Measurements from ENCODE around the gene PHC2. TPM values are rescaled to one million over a fixed set of nuclear protein-coding genes. Genes with fewer than 3 reads are reported as not detected.

PHC2 gene
- total and polyA plus RNA-seq, 7 experiments from 2014 or later, result 10.0 to 45.5 (median 35.0) TPM

DNA sequence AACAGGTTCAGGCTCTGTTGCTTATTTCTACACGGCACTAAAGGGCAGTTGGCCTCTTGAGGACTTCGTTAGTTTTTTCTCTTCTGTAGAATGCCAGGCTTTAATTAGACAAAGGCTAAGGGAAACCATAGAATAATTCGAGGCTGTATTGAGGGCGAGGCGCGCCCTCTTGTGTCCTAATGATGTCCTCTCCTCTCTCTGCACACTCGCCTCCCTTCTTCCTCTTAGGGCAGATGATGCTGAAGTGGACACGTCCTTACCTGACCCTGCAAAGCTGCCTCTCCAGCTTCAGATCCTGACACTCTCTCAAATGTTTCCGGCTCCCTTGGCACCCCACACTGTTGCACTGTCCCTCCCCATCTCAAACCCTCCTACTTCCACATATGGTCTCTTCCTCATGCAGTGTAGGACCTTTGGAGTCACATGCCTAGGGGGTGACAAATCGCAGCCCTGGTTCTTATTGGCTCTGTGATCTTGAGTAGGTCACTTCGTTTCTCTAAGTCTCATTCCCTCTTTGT is 39.7 kb upstream of the PHC2 start:
- Mint-ChIP-seq H3K9me3 (no peaks in the 10 kb centered on the region), H3K36me3 (no peaks in the 10 kb centered on the region), H3K4me3 (peak overlapping the region in 8 of 10 donors; percentile 1 to 52 (median 30)), H3K27ac (peak overlapping the region in 3 of 9 donors; percentile 3 to 56 (median 37)), H3K4me1 (peaks cover 20 to 39% (median 30%) of the 10 kb centered on the region in 7 donors), H3K27me3 (no peaks in the 10 kb centered on the region)
- peaks cover 11 to 14% of the 10 kb centered on the region in 2 donors for H3K4me1 ChIP-seq (ENCODE audit: control insufficient read depth in 2 of 2, insufficient read depth in 2 of 2, low read length in 2 of 2)
- H3K36me3 ChIP-seq (ENCODE audit: control insufficient read depth in 2 of 3, insufficient read depth in 3 of 3, low read length in 3 of 3), result no peaks in the 10 kb centered on the region
- ATAC-seq (peak; percentile 65), DNase-seq (peak in 8 of 9 donors; percentile 17 to 53 (median 44))
- no peak overlapping the region for H3K4me3 ChIP-seq (ENCODE audit: low read length)
- no peak overlapping the region for H3K27ac ChIP-seq (ENCODE audit: low read depth, low read length)
- CTCF ChIA-PET, result interaction anchor here (0.8 to 1.6 kb wide), 6 partner anchors 10 to 175 kb away, joined by 3 to 8 read pairs (median 4); no protein-coding TSS in a partner anchor
- intact Hi-C loops (cut with micrococcal nuclease), result loop anchor here (1.0 to 5.0 kb wide), 5 partner anchors 103 to 343 kb away; no protein-coding TSS in a partner anchor
- no peaks in the 10 kb centered on the region for H3K27me3 ChIP-seq (ENCODE audit: control insufficient read depth in 2 of 2, insufficient read depth in 2 of 2, low read length in 2 of 2)
- POLR2A ChIA-PET, result no interaction called here
- H3K9me3 ChIP-seq (ENCODE audit: control insufficient read depth in 2 of 3, low read length in 3 of 3), result no peaks in the 10 kb centered on the region

DNA sequence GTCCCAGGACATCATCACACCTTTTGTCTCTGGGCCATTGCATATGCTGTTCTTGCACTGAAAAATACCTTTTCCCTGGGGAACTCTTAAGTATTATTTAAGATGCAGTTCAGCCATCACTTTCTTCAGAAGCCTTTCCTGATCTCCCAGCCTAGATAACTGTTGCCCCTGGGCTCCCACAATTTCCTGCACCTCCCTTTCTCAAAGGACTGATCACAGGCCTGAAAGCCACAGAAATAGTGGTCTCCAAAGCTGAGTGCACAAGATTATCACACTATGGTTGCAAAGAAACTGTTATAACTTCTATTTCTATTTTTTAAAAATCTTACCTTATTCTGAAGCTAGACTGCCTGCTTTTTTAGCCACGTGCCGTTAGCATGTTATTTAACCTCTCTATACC is 38.8 kb upstream of the PHC2 start:
- no peak overlapping the region for H3K4me3 Mint-ChIP-seq
- peaks cover 0 to 2% (median 0%) of the 10 kb centered on the region in 5 donors for H3K27me3 Mint-ChIP-seq
- intact Hi-C loops (cut with micrococcal nuclease), result loop anchor here (1.0 to 5.0 kb wide), 5 partner anchors 102 to 342 kb away; no protein-coding TSS in a partner anchor
- peaks cover 11 to 14% of the 10 kb centered on the region in 2 donors for H3K4me1 ChIP-seq (ENCODE audit: control insufficient read depth in 2 of 2, insufficient read depth in 2 of 2, low read length in 2 of 2)
- no peaks in the 10 kb centered on the region for H3K36me3 Mint-ChIP-seq
- H3K36me3 ChIP-seq (ENCODE audit: control insufficient read depth in 2 of 3, insufficient read depth in 3 of 3, low read length in 3 of 3), result no peaks in the 10 kb centered on the region
- no peak overlapping the region for H3K4me3 ChIP-seq (ENCODE audit: low read length)
- DNase-seq (no peak), ATAC-seq (no peak)
- no peaks in the 10 kb centered on the region for H3K9me3 ChIP-seq (ENCODE audit: control insufficient read depth in 2 of 3, low read length in 3 of 3)
- H3K27ac Mint-ChIP-seq, result no peak overlapping the region
- ChIA-PET CTCF (interaction anchor here (1.1 to 1.4 kb wide), 2 partner anchors 11 to 174 kb away, joined by 3 to 4 read pairs; no protein-coding TSS in a partner anchor), POLR2A (no interaction called here)
- no peaks in the 10 kb centered on the region for H3K27me3 ChIP-seq (ENCODE audit: control insufficient read depth in 2 of 2, insufficient read depth in 2 of 2, low read length in 2 of 2)
- H3K27ac ChIP-seq (ENCODE audit: low read depth, low read length), result no peak overlapping the region
- no peaks in the 10 kb centered on the region for H3K9me3 Mint-ChIP-seq
- peaks cover 20 to 39% (median 30%) of the 10 kb centered on the region in 7 donors for H3K4me1 Mint-ChIP-seq

- H3K27ac Mint-ChIP-seq, result peak overlapping the region in 1 of 9 donors; percentile 67
- H3K9me3 Mint-ChIP-seq, result no peaks in the 10 kb centered on the region
- H3K36me3 Mint-ChIP-seq, result no peaks in the 10 kb centered on the region
These were observed 38.1 kb upstream of the PHC2 start for GRCh38 chr1:33468967-33469366.

DNA sequence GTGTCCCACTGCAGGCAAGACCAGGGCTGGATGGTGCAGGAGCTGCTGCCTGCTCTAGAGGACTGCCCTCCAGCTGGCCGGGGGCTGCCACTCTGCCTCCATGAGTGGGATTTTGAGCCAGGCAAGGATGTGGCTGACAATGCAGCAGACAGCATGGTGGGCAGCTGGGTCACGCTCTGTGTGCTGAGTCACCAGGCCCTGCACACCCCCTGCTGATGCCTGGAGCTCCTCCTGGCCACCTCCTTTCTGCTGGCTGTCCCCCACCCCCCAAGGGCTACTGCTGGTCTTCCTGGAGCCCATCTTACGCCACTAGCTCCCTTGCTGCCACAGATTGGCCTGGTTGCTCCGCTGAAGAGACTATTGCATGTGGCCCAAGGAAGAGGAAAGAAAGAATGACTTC is 37.6 kb upstream of the PHC2 start:
- Histone ChIP-seq H3K36me3 (ENCODE audit: control insufficient read depth in 2 of 3, insufficient read depth in 3 of 3, low read length in 3 of 3) (no peaks in the 10 kb centered on the region), H3K4me3 (ENCODE audit: low read length) (no peak overlapping the region), H3K4me1 (ENCODE audit: control insufficient read depth in 2 of 2, insufficient read depth in 2 of 2, low read length in 2 of 2) (peaks cover 11 to 14% of the 10 kb centered on the region in 2 donors), H3K9me3 (ENCODE audit: control insufficient read depth in 2 of 3, low read length in 3 of 3) (no peaks in the 10 kb centered on the region), H3K27ac (ENCODE audit: low read depth, low read length) (no peak overlapping the region), H3K27me3 (ENCODE audit: control insufficient read depth in 2 of 2, insufficient read depth in 2 of 2, low read length in 2 of 2) (no peaks in the 10 kb centered on the region)
- Mint-ChIP-seq H3K36me3 (no peaks in the 10 kb centered on the region), H3K4me1 (peaks cover 20 to 35% (median 30%) of the 10 kb centered on the region in 7 donors), H3K4me3 (no peak overlapping the region), H3K27ac (no peak overlapping the region), H3K9me3 (no peaks in the 10 kb centered on the region), H3K27me3 (peaks cover 0 to 5% (median 0%) of the 10 kb centered on the region in 5 donors)
- ATAC-seq (no peak), DNase-seq (no peak)
- POLR2A ChIA-PET, result no interaction called here
- CTCF ChIA-PET, result no interaction called here
- intact Hi-C loops (cut with micrococcal nuclease), result no loop called here

More at GRCh38 chr1:33468967-33469366, 38.1 kb upstream of the PHC2 start:
- Mint-ChIP-seq H3K4me3 (no peak overlapping the region), H3K4me1 (peaks cover 20 to 39% (median 30%) of the 10 kb centered on the region in 7 donors), H3K27me3 (peaks cover 0 to 4% (median 0%) of the 10 kb centered on the region in 5 donors)
- ChIA-PET POLR2A (no interaction called here), CTCF (interaction anchor here (1.4 kb wide), 1 partner anchor 173 kb away, joined by 3 read pairs; no protein-coding TSS in a partner anchor)
- H3K4me3 ChIP-seq (ENCODE audit: low read length), result no peak overlapping the region
- H3K27me3 ChIP-seq (ENCODE audit: control insufficient read depth in 2 of 2, insufficient read depth in 2 of 2, low read length in 2 of 2), result no peaks in the 10 kb centered on the region
- no peaks in the 10 kb centered on the region for H3K9me3 ChIP-seq (ENCODE audit: control insufficient read depth in 2 of 3, low read length in 3 of 3)
- no peaks in the 10 kb centered on the region for H3K36me3 ChIP-seq (ENCODE audit: control insufficient read depth in 2 of 3, insufficient read depth in 3 of 3, low read length in 3 of 3)
- no peak overlapping the region for H3K27ac ChIP-seq (ENCODE audit: low read depth, low read length)
- peaks cover 11 to 14% of the 10 kb centered on the region in 2 donors for H3K4me1 ChIP-seq (ENCODE audit: control insufficient read depth in 2 of 2, insufficient read depth in 2 of 2, low read length in 2 of 2)
- intact Hi-C loops (cut with micrococcal nuclease), result no loop called here
- ATAC-seq, result no peak
- DNase-seq, result no peak

- DNase-seq, result no peak
- no peaks in the 10 kb centered on the region for H3K9me3 ChIP-seq (ENCODE audit: control insufficient read depth in 2 of 3, low read length in 3 of 3)
- intact Hi-C loops (cut with micrococcal nuclease), result no loop called here
- peaks cover 11 to 14% of the 10 kb centered on the region in 2 donors for H3K4me1 ChIP-seq (ENCODE audit: control insufficient read depth in 2 of 2, insufficient read depth in 2 of 2, low read length in 2 of 2)
- no peaks in the 10 kb centered on the region for H3K27me3 ChIP-seq (ENCODE audit: control insufficient read depth in 2 of 2, insufficient read depth in 2 of 2, low read length in 2 of 2)
- H3K4me3 ChIP-seq (ENCODE audit: low read length), result no peak overlapping the region
- CTCF ChIA-PET, result no interaction called here
- H3K27ac ChIP-seq (ENCODE audit: low read depth, low read length), result no peak overlapping the region
- Mint-ChIP-seq H3K27ac (no peak overlapping the region), H3K9me3 (no peaks in the 10 kb centered on the region), H3K4me1 (peaks cover 16 to 30% (median 25%) of the 10 kb centered on the region in 7 donors), H3K36me3 (no peaks in the 10 kb centered on the region), H3K27me3 (peaks cover 0 to 5% (median 0%) of the 10 kb centered on the region in 5 donors), H3K4me3 (no peak overlapping the region)
- ATAC-seq, result no peak
- POLR2A ChIA-PET, result no interaction called here
- H3K36me3 ChIP-seq (ENCODE audit: control insufficient read depth in 2 of 3, insufficient read depth in 3 of 3, low read length in 3 of 3), result no peaks in the 10 kb centered on the region
These were observed 37.1 kb upstream of the PHC2 start for GRCh38 chr1:33468011-33468410.

GRCh38 chr1:33466159-33466558 is 35.3 kb upstream of the PHC2 start:
- Mint-ChIP-seq H3K27ac (no peak overlapping the region), H3K9me3 (no peaks in the 10 kb centered on the region), H3K36me3 (no peaks in the 10 kb centered on the region), H3K4me3 (no peak overlapping the region), H3K27me3 (peaks cover 0 to 9% (median 0%) of the 10 kb centered on the region in 5 donors), H3K4me1 (peaks cover 6 to 13% (median 8%) of the 10 kb centered on the region in 7 donors)
- H3K27me3 ChIP-seq (ENCODE audit: control insufficient read depth in 2 of 2, insufficient read depth in 2 of 2, low read length in 2 of 2), result no peaks in the 10 kb centered on the region
- H3K9me3 ChIP-seq (ENCODE audit: control insufficient read depth in 2 of 3, low read length in 3 of 3), result no peaks in the 10 kb centered on the region
- H3K36me3 ChIP-seq (ENCODE audit: control insufficient read depth in 2 of 3, insufficient read depth in 3 of 3, low read length in 3 of 3), result no peaks in the 10 kb centered on the region
- ChIA-PET CTCF (no interaction called here), POLR2A (no interaction called here)
- H3K27ac ChIP-seq (ENCODE audit: low read depth, low read length), result no peak overlapping the region
- ATAC-seq, result no peak
- no peak overlapping the region for H3K4me3 ChIP-seq (ENCODE audit: low read length)
- intact Hi-C loops (cut with micrococcal nuclease), result no loop called here
- DNase-seq, result no peak
- H3K4me1 ChIP-seq (ENCODE audit: control insufficient read depth in 2 of 2, insufficient read depth in 2 of 2, low read length in 2 of 2), result peaks cover 4 to 6% of the 10 kb centered on the region in 2 donors

GRCh38 chr1:33465316-33465715 is 34.4 kb upstream of the PHC2 start:
- ATAC-seq (no peak), DNase-seq (no peak)
- H3K4me3 Mint-ChIP-seq, result no peak overlapping the region
- H3K27me3 Mint-ChIP-seq, result peaks cover 0 to 11% (median 0%) of the 10 kb centered on the region in 5 donors
- H3K9me3 Mint-ChIP-seq, result no peaks in the 10 kb centered on the region
- Histone ChIP-seq H3K27ac (ENCODE audit: low read depth, low read length) (no peak overlapping the region), H3K36me3 (ENCODE audit: control insufficient read depth in 2 of 3, insufficient read depth in 3 of 3, low read length in 3 of 3) (no peaks in the 10 kb centered on the region), H3K4me3 (ENCODE audit: low read length) (no peak overlapping the region), H3K4me1 (ENCODE audit: control insufficient read depth in 2 of 2, insufficient read depth in 2 of 2, low read length in 2 of 2) (no peaks in the 10 kb centered on the region), H3K27me3 (ENCODE audit: control insufficient read depth in 2 of 2, insufficient read depth in 2 of 2, low read length in 2 of 2) (no peaks in the 10 kb centered on the region), H3K9me3 (ENCODE audit: control insufficient read depth in 2 of 3, low read length in 3 of 3) (no peaks in the 10 kb centered on the region)
- CTCF ChIA-PET, result no interaction called here
- intact Hi-C loops (cut with micrococcal nuclease), result no loop called here
- no peak overlapping the region for H3K27ac Mint-ChIP-seq
- POLR2A ChIA-PET, result no interaction called here
- H3K4me1 Mint-ChIP-seq, result peaks cover under 1 to 6% (median 3%) of the 10 kb centered on the region in 7 donors
- H3K36me3 Mint-ChIP-seq, result no peaks in the 10 kb centered on the region

Measured in naive thymus-derived CD4-positive, alpha-beta T cell (primary cell).